GM10266 (cell line): ENCODE data around the gene HIGD1A.

Source experiments
- DNase-seq: peaks from one replicate; pipeline ENCODE4 v3.0.0; 2012; ENCODE audit errors: extremely low spot score
- CTCF ChIP-seq: IDR thresholded peaks from 2 replicates; pipeline ENCODE4 v1.5.1; 2012; ENCODE audit warnings: mild to moderate bottlenecking, low read depth; ENCODE audit not compliant: control insufficient read depth, insufficient read depth; ENCODE audit errors: missing control alignments

HIGD1A gene

GRCh38 chr3:42746455-42747450 is 57.5 kb downstream of the HIGD1A start:
- DNase-seq, result no peak
- no peak for TF ChIP-seq CTCF

GRCh38 chr3:42745776-42746454 is 58.4 kb downstream of the HIGD1A start:
- TF ChIP-seq CTCF, result no peak
- no peak for DNase-seq

GRCh38 chr3:42745291-42745745 is 59.0 kb downstream of the HIGD1A start:
- no peak for DNase-seq
- no peak for TF ChIP-seq CTCF

- no peak for DNase-seq
- no peak for TF ChIP-seq CTCF
Observed at GRCh38 chr3:42743204-42743995, 60.9 kb downstream of the HIGD1A start.

- no peak for TF ChIP-seq CTCF
- no peak for DNase-seq
Observed at GRCh38 chr3:42742688-42743087, 61.6 kb downstream of the HIGD1A start.

- no peak for TF ChIP-seq CTCF
- DNase-seq, result no peak
Observed at GRCh38 chr3:42742259-42742658, 62.0 kb downstream of the HIGD1A start.
